Lower leg skin (tissue), 4 donors: ENCODE measurements around the gene MYF6. TPM values are rescaled to one million over a fixed set of nuclear protein-coding genes. Genes with fewer than 3 reads are reported as not detected.
"Not testable (repeated sequence)": the region's sequence is repeated elsewhere in the genome, so short reads cannot be mapped to it uniquely, and the experiment has no call there.

ENCODE experiments used
- DNase-seq, 2 donors: peaks; one replicate each; pipeline ENCODE4 v3.0.0-alpha.2; 2019; ENCODE audit warnings: low spot score in 2 of 2
- H3K4me3 ChIP-seq: fragments of 200-600 bp; sonication (generic); 2 replicates; pipeline ENCODE4 v1.5.1; 2017; ENCODE audit warnings: mild to moderate bottlenecking, low read depth; ENCODE audit not compliant: poor library complexity, severe bottlenecking
- CTCF ChIP-seq, 3 donors: fragments of 450-650 bp; IDR thresholded peaks; one replicate each; pipeline ENCODE4 v1.5.1; 2016; ENCODE audit warnings: antibody characterized with exemption in 3 of 3, mild to moderate bottlenecking in 3 of 3, moderate library complexity in 2 of 3
- POLR2A ChIP-seq, 2 donors: fragments of 450-650 bp; IDR thresholded peaks; one replicate each; pipeline ENCODE4 v1.6.1; 2016 to 2017; ENCODE audit warnings: antibody characterized with exemption in 2 of 2, mild to moderate bottlenecking in 1 of 2, moderate library complexity in 1 of 2
- WGBS, 2 donors: methylation state at CpG; one replicate each; pipeline ENCODE4 v1.1.5; 2018; 5-methylcytosine and 5-hydroxymethylcytosine counted together
- intact Hi-C: fragments of 100-400 bp; cut with DNase I; formaldehyde crosslinking; loops from one replicate; pipeline ENCODE4 v1.15.0; 2023; ENCODE audit warnings: low total_unique reads
- total RNA-seq, 4 donors: library from RNA; depleted of rRNA; stranded (reverse); fragments of >200 nt; gene quantifications; one replicate each; pipeline ENCODE4 v1.1.0, GENCODE V29; 2016

Gene MYF6
- total RNA-seq: under 1 TPM in 1 of 4 donors, not detected in 3; 0.19 TPM

GRCh38 chr12:80707126-80707829, at the start of gene MYF6:
Gene MYF6 (plus strand): TSS chr12:80707634. CDS start chr12:80707720, 86 bp downstream.
- intact Hi-C loops: no loop called here
- no peak for TF ChIP-seq POLR2A (IDR thresholded peaks at IDR 0.05)
- no peak for TF ChIP-seq CTCF (IDR thresholded peaks at IDR 0.05)

GRCh38 chr12:80659512-80660063, 47.8 kb upstream of the MYF6 start:
- intact Hi-C loops: no loop called here
- WGBS, 2 donors: 71 to 80% methylated on average over 5 of the region's 5 CpGs
- TF ChIP-seq POLR2A (IDR thresholded peaks at IDR 0.05) (no peak), CTCF (IDR thresholded peaks at IDR 0.05) (no peak)

More at GRCh38 chr12:80707126-80707829, at the start of gene MYF6:
- no peak for DNase-seq
- H3K4me3 ChIP-seq: no peak within 1 kb of the TSS
- WGBS, 2 donors: 77 to 80% methylated on average over 4 of the region's 4 CpGs

GRCh38 chr12:80662586-80662985, 44.8 kb upstream of the MYF6 start:
- no peak overlapping the region for H3K4me3 ChIP-seq
- no peak for TF ChIP-seq CTCF (IDR thresholded peaks at IDR 0.05)
- TF ChIP-seq POLR2A (IDR thresholded peaks at IDR 0.05): no peak
- intact Hi-C loops: no loop called here
- DNase-seq: no peak

More at GRCh38 chr12:80659512-80660063, 47.8 kb upstream of the MYF6 start:
- DNase-seq: no peak
- no peak overlapping the region for H3K4me3 ChIP-seq

- no peak for DNase-seq
- no peak overlapping the region for H3K4me3 ChIP-seq
- intact Hi-C loops: no loop called here
- no peak for TF ChIP-seq CTCF (IDR thresholded peaks at IDR 0.05)
- TF ChIP-seq POLR2A (IDR thresholded peaks at IDR 0.05): no peak
- WGBS, 2 donors: 69 to 75% methylated on average over 5 of the region's 5 CpGs
Measured at GRCh38 chr12:80670214-80670613, 37.2 kb upstream of the MYF6 start.

GRCh38 chr12:80676042-80676636, 31.3 kb upstream of the MYF6 start:
- intact Hi-C loops, H3K4me3 ChIP-seq, DNase-seq: not testable (repeated sequence)
- WGBS, 2 donors: 87 to 89% methylated on average over 13 of the region's 13 CpGs

- WGBS, 2 donors: 46 to 50% methylated on average over 1 of the region's 1 CpG
Measured at GRCh38 chr12:80676856-80677255, 30.6 kb upstream of the MYF6 start.

More at GRCh38 chr12:80676856-80677255, 30.6 kb upstream of the MYF6 start:
- intact Hi-C loops: no loop called here
- H3K4me3 ChIP-seq: no peak overlapping the region
- TF ChIP-seq CTCF (IDR thresholded peaks at IDR 0.05): no peak
- no peak for TF ChIP-seq POLR2A (IDR thresholded peaks at IDR 0.05)
- no peak for DNase-seq
